KMS-11 (cell line): Measurements from ENCODE around the gene CABP2.
A peak's percentile ranks its signal among the peaks of the same experiment; 100 is the strongest.
"Not testable (repeated sequence)": the region's sequence is repeated elsewhere in the genome, so short reads cannot be mapped to it uniquely, and the experiment has no call there.

ENCODE experiments used
- H2AFZ ChIP-seq: fragments of 200-600 bp; sonication (generic); 2 replicates; pipeline ENCODE4 v1.6.1; 2016; ENCODE audit warnings: antibody characterized with exemption, mixed run types, low read depth
- H3K27ac ChIP-seq: fragments of 200-600 bp; sonication (generic); 2 replicates; pipeline ENCODE4 v1.6.1; 2016; ENCODE audit warnings: mild to moderate bottlenecking, mixed run types
- H3K27me3 ChIP-seq: fragments of 200-600 bp; sonication (generic); 2 replicates; pipeline ENCODE4 v1.6.1; 2017; ENCODE audit warnings: mild to moderate bottlenecking, low read depth, mixed run types, moderate library complexity; ENCODE audit not compliant: insufficient read depth
- H3K36me3 ChIP-seq: fragments of 200-600 bp; sonication (generic); 2 replicates; pipeline ENCODE4 v1.6.1; 2017; ENCODE audit warnings: mild to moderate bottlenecking, mixed run types; ENCODE audit not compliant: insufficient read depth
- H3K4me1 ChIP-seq: fragments of 200-600 bp; sonication (generic); 2 replicates; pipeline ENCODE4 v1.6.1; 2016; ENCODE audit warnings: mild to moderate bottlenecking, low read depth, mixed run types; ENCODE audit not compliant: poor library complexity, severe bottlenecking
- H3K4me2 ChIP-seq: fragments of 200-600 bp; sonication (generic); 2 replicates; pipeline ENCODE4 v1.7.0; 2016; ENCODE audit warnings: mild to moderate bottlenecking, mixed run types
- H3K4me3 ChIP-seq: fragments of 200-600 bp; sonication (generic); IDR thresholded peaks from 2 replicates; pipeline ENCODE4 v1.6.1; 2017; ENCODE audit warnings: low read depth, low read length, mixed read lengths; ENCODE audit not compliant: insufficient read depth
- H3K79me2 ChIP-seq: fragments of 200-600 bp; sonication (generic); 2 replicates; pipeline ENCODE4 v1.6.1; 2016; ENCODE audit warnings: low read depth, mixed run types; ENCODE audit not compliant: insufficient read depth
- H3K9ac ChIP-seq: fragments of 200-600 bp; sonication (generic); 2 replicates; pipeline ENCODE4 v1.6.1; 2016; ENCODE audit warnings: mild to moderate bottlenecking, mixed run types
- H4K20me1 ChIP-seq: fragments of 200-600 bp; sonication (generic); 2 replicates; pipeline ENCODE4 v1.6.1; 2016; ENCODE audit warnings: mild to moderate bottlenecking, mixed run types; ENCODE audit not compliant: insufficient read depth
- TF ChIP-seq, protein P1 (sequence below): fragments of 200-600 bp; sonication (generic); conservative IDR thresholded peaks from 2 replicates; pipeline ENCODE4 v1.6.1; 2017; ENCODE audit warnings: low read depth, mild to moderate bottlenecking, antibody characterized with exemption, low read length, moderate library complexity, mixed read lengths

The CABP2 gene

GRCh38 chr11:67476692-67477091 lies 46.6 kb downstream of the CABP2 start:
- not testable (repeated sequence) for H3K9ac ChIP-seq, H4K20me1 ChIP-seq, H3K27ac ChIP-seq, H2AFZ ChIP-seq, H3K4me2 ChIP-seq, H3K79me2 ChIP-seq, H3K4me3 ChIP-seq, H3K36me3 ChIP-seq, H3K4me1 ChIP-seq
- H3K27me3 ChIP-seq, result peaks cover 28% of the 10 kb centered on the region; the same call in 1 of the 2 replicates

- H3K27ac ChIP-seq, result no peak overlapping the region
- no peak overlapping the region for H3K4me3 ChIP-seq
- no peaks in the 10 kb centered on the region for H4K20me1 ChIP-seq
- no peak overlapping the region for H2AFZ ChIP-seq
- TF ChIP-seq, protein P1, sequence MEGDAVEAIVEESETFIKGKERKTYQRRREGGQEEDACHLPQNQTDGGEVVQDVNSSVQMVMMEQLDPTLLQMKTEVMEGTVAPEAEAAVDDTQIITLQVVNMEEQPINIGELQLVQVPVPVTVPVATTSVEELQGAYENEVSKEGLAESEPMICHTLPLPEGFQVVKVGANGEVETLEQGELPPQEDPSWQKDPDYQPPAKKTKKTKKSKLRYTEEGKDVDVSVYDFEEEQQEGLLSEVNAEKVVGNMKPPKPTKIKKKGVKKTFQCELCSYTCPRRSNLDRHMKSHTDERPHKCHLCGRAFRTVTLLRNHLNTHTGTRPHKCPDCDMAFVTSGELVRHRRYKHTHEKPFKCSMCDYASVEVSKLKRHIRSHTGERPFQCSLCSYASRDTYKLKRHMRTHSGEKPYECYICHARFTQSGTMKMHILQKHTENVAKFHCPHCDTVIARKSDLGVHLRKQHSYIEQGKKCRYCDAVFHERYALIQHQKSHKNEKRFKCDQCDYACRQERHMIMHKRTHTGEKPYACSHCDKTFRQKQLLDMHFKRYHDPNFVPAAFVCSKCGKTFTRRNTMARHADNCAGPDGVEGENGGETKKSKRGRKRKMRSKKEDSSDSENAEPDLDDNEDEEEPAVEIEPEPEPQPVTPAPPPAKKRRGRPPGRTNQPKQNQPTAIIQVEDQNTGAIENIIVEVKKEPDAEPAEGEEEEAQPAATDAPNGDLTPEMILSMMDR, result no peak
- peaks cover 7% of the 10 kb centered on the region for H3K4me1 ChIP-seq
- no peaks in the 10 kb centered on the region for H3K79me2 ChIP-seq
- peaks cover 8% of the 10 kb centered on the region; the same call in 1 of the 2 replicates for H3K27me3 ChIP-seq
- no peak overlapping the region for H3K4me2 ChIP-seq
- no peak overlapping the region for H3K9ac ChIP-seq
- no peaks in the 10 kb centered on the region for H3K36me3 ChIP-seq
Measured at GRCh38 chr11:67472882-67473281, 50.4 kb downstream of the CABP2 start.

DNA sequence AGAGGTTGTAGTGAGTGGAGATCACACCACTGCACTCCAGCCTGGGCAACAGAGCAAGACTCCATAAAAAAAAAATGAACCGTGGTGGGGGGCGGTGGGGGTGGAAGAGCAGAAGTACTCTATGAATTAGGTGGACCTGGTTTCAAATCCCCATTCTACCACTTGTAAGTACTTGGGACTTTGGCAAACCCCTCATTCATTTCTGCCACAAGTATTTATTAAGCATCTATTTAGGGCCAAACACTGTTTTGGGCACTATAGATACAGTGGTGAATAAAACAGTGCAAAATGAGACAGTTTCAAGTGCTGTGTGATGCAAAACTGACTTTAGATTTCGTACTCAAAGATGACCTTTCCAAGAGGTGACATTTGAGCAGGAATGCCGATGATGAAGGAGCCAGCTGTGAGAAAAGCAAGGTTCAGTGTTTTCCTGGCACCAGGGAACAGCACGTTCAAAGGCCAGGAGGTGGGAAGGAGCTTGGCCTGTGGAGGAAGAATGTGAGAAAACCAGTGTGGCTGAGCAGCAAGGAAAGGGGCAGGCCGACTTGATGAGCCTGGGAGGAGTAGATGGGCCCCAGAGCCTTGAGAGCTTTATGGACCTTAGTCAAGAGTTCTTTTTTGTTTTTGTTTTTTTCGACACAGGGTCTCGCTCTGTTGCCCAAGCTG lies 52.8 kb downstream of the CABP2 start:
- TF ChIP-seq, protein P1, result no peak
- Histone ChIP-seq H3K36me3 (no peaks in the 10 kb centered on the region), H3K4me1 (peaks cover 13% of the 10 kb centered on the region), H3K9ac (no peak overlapping the region), H3K27ac (no peak overlapping the region), H2AFZ (no peak overlapping the region), H4K20me1 (no peaks in the 10 kb centered on the region), H3K27me3 (peaks cover 8% of the 10 kb centered on the region; the same call in 1 of the 2 replicates), H3K79me2 (no peaks in the 10 kb centered on the region), H3K4me2 (no peak overlapping the region), H3K4me3 (no peak overlapping the region)

GRCh38 chr11:67469508-67469811 lies 53.8 kb downstream of the CABP2 start:
- H4K20me1 ChIP-seq, result no peaks in the 10 kb centered on the region
- H2AFZ ChIP-seq, result peak overlapping the region; percentile 99
- peak overlapping the region; percentile 59; the same call in 1 of the 2 replicates for H3K9ac ChIP-seq
- H3K4me2 ChIP-seq, result peak overlapping the region; percentile 91
- H3K4me3 ChIP-seq, result no peak overlapping the region
- TF ChIP-seq, protein P1, result peak; percentile 48
- H3K4me1 ChIP-seq, result peaks cover 15% of the 10 kb centered on the region
- no peaks in the 10 kb centered on the region for H3K36me3 ChIP-seq
- H3K79me2 ChIP-seq, result no peaks in the 10 kb centered on the region
- peaks cover 5% of the 10 kb centered on the region; the same call in 1 of the 2 replicates for H3K27me3 ChIP-seq
- no peak overlapping the region for H3K27ac ChIP-seq
